RWPE2 (cell line): ENCODE measurements around the gene MAP3K6.

Experiments
- ATAC-seq: fragments of 200-7000 bp; cut with Tn5 transposase; 3 replicates; pipeline ENCODE4 v1.9.1; 2021; ENCODE audit warnings: low read depth
- DNase-seq: peaks from one replicate; pipeline ENCODE4 v3.0.0-alpha.2; 2020; ENCODE audit warnings: low spot score
- H3K27ac ChIP-seq: fragments of 450-650 bp; 2 replicates; pipeline ENCODE4 v1.5.1; 2017; ENCODE audit warnings: mild to moderate bottlenecking; ENCODE audit not compliant: poor library complexity, severe bottlenecking
- H3K27me3 ChIP-seq: fragments of 250-450 bp; sonication (Bioruptor Pico); 2 replicates; pipeline ENCODE4 v1.5.1; 2021; ENCODE audit warnings: mild to moderate bottlenecking, moderate library complexity; ENCODE audit not compliant: insufficient read depth, poor library complexity, severe bottlenecking
- H3K36me3 ChIP-seq: fragments of 250-450 bp; sonication (Bioruptor Pico); 2 replicates; pipeline ENCODE4 v1.5.1; 2020; ENCODE audit warnings: low read depth, mild to moderate bottlenecking, moderate library complexity
- H3K4me1 ChIP-seq: fragments of 250-450 bp; sonication (Bioruptor Pico); 2 replicates; pipeline ENCODE4 v1.5.1; 2021; ENCODE audit warnings: mild to moderate bottlenecking, moderate library complexity; ENCODE audit not compliant: insufficient read depth, poor library complexity, severe bottlenecking
- H3K4me3 ChIP-seq: fragments of 250-450 bp; sonication (Bioruptor Pico); 2 replicates; pipeline ENCODE4 v1.5.1; 2021; ENCODE audit warnings: mild to moderate bottlenecking, moderate library complexity; ENCODE audit not compliant: severe bottlenecking
- H3K9me3 ChIP-seq: fragments of 250-450 bp; sonication (Bioruptor Pico); 2 replicates; pipeline ENCODE4 v1.5.1; 2021; ENCODE audit warnings: mild to moderate bottlenecking, moderate library complexity; ENCODE audit not compliant: severe bottlenecking
- CTCF ChIP-seq: fragments of 450-650 bp; IDR thresholded peaks from one replicate; pipeline ENCODE4 v1.5.1; 2017; ENCODE audit warnings: mild to moderate bottlenecking, moderate library complexity; ENCODE audit not compliant: poor library complexity, severe bottlenecking

The MAP3K6 gene

GRCh38 chr1:27358928-27359313 lies 7.8 kb downstream of the MAP3K6 start:
- no peaks in the 10 kb centered on the region for H3K27me3 ChIP-seq
- ATAC-seq (no peak), DNase-seq (no peak)
- H3K27ac ChIP-seq = no peak overlapping the region
- no peaks in the 10 kb centered on the region for H3K4me1 ChIP-seq
- H3K4me3 ChIP-seq = no peak overlapping the region
- no peak for TF ChIP-seq CTCF
- peaks cover 58% of the 10 kb centered on the region for H3K36me3 ChIP-seq
- H3K9me3 ChIP-seq = no peaks in the 10 kb centered on the region

GRCh38 chr1:27358038-27358927 lies 8.5 kb downstream of the MAP3K6 start:
- no peak overlapping the region for H3K4me3 ChIP-seq
- TF ChIP-seq CTCF = no peak
- H3K36me3 ChIP-seq = peaks cover 60% of the 10 kb centered on the region
- no peaks in the 10 kb centered on the region for H3K27me3 ChIP-seq
- H3K27ac ChIP-seq = no peak overlapping the region
- ATAC-seq (no peak), DNase-seq (no peak)
- no peaks in the 10 kb centered on the region for H3K9me3 ChIP-seq
- H3K4me1 ChIP-seq = no peaks in the 10 kb centered on the region

- Histone ChIP-seq H3K27ac (no peak overlapping the region), H3K27me3 (no peaks in the 10 kb centered on the region), H3K4me1 (no peaks in the 10 kb centered on the region), H3K9me3 (no peaks in the 10 kb centered on the region), H3K36me3 (peaks cover 62% of the 10 kb centered on the region), H3K4me3 (no peak overlapping the region)
- DNase-seq (no peak), ATAC-seq (peak; percentile 43; the same call in 1 of the 3 replicates)
- TF ChIP-seq CTCF = peak; percentile 85
These were observed 9.3 kb downstream of the MAP3K6 start for GRCh38 chr1:27357281-27358037.

GRCh38 chr1:27356619-27357280 lies 10.0 kb downstream of the MAP3K6 start:
- Histone ChIP-seq H3K4me3 (no peak overlapping the region), H3K27ac (no peak overlapping the region), H3K4me1 (no peaks in the 10 kb centered on the region), H3K27me3 (no peaks in the 10 kb centered on the region), H3K36me3 (peaks cover 62% of the 10 kb centered on the region), H3K9me3 (no peaks in the 10 kb centered on the region)
- DNase-seq = no peak
- no peak for ATAC-seq
- TF ChIP-seq CTCF = no peak
